ENCODE data around the gene PPP1R27.
"Not testable (repeated sequence)": the region's sequence is repeated elsewhere in the genome, so short reads cannot be mapped to it uniquely, and the experiment has no call there.

PPP1R27 gene

DNA sequence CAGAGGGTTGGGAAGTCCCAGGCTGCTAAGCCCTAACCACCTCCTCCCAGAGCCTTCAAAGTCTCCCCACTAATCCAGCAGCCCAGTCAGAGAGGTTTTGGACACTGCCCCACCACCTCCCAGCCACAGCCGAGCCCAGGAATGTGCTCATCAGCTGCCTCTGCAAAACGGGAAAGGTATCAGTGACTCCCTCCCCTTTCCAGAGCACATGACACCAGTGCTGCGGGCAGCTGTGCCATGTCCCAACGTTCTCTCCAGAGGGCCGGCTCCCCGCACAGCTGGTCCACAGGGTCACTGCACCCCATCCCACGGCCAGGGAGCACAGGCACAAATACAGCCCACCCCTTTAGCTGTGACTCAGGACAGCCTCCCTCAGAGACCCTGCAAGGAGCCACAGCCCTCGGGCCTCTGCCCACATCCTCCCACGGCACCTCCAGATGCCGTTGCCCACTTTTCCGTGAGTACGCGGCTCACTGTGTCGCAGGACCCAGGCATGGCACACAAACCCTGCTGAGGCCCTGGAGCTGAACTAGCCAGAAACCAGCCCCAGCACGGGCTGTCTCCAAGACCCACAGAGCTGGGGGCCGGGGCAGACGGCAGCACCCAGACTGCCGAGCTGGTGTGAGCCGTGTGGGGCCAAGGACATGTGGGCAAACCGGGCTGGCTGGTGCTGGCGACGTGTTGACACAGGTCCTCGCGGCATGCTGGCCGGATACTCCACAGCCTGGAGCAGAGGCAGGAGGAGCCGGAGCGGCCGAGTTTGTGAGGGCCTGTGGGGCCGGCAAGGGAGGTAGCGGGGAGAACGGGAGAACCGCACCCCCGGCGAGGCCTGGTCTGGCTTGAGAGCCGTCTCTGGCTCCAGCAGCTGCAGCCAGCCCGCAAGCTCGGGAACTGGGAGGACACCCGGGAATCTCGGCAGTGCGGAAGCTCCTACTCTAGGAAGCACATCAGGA, 6.3 kb upstream of the PPP1R27 start:
- DNase-seq, result no peak

GRCh38 chr17:81840059-81840458, 5.2 kb upstream of the PPP1R27 start:
- not testable (repeated sequence) for DNase-seq

DNA sequence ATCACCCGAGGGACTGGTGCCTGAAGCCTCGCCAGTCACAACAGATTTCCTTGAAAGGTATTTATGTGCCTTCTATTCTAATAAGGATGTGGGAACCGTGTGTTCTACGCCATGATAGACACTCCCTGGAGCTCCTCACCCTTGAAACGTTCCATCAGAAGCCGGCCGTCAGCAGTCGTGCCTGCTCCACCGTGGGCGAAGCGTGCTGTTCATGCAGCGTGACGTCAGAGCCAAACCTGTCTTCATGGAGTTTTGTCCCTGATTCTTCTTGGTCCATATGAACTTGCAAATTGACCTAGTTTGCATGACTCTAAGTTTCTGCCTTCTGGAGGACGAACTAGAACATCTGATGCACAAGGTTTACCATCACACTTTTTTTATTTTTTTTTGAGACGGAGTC, 4.5 kb upstream of the PPP1R27 start:
- no peak for DNase-seq

- DNase-seq, result no peak
Observed at GRCh38 chr17:81838753-81839255, 4.0 kb upstream of the PPP1R27 start.

- peak in 1 of 2 donors; percentile 37 for DNase-seq
Observed at GRCh38 chr17:81837641-81838040, 2.8 kb upstream of the PPP1R27 start.

DNA sequence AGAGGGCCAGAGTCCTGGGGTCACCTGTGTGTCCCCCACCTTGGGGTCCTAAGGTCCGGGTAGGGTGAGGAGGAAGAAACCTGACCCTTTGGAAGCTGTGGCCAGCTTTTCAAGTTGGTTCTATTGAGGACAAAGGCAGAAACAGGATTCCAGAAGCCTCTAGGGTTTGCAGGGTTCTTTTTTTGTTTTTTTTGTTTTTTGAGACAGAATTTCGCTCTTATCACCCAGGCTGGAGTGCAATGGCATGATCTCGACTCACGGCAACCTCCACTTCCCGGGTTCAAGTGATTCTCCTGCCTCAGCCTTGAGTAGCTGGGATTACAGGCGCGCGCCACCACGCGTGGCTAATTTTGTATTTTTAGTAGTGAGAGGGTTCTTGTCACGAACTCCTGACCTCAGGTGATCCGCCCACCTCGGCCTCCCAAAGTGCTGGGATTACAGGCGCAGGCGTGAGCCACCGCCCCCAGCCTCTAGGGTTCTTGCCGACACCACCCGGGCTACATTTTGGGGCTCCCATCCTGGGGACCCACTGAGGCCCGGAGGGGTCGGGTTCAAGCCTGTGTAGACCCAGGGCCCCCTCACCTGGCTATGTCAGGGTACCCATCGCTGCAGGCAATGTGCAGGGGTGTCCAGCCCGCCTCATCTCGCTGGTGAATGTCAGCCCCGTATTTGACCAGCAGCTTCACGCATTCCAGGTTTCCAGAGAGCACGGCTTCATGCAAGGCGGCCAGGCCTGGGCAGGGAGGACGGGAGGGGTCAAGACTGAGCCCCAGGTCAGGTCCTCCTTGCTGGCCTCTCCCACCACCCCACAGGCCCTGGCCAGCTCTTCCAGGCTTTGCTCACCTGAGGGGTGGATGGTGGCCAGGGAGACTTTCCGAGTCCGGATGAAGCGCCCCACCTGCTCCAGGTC, 674 bp downstream of the PPP1R27 start:
- DNase-seq, result no peak

DNA sequence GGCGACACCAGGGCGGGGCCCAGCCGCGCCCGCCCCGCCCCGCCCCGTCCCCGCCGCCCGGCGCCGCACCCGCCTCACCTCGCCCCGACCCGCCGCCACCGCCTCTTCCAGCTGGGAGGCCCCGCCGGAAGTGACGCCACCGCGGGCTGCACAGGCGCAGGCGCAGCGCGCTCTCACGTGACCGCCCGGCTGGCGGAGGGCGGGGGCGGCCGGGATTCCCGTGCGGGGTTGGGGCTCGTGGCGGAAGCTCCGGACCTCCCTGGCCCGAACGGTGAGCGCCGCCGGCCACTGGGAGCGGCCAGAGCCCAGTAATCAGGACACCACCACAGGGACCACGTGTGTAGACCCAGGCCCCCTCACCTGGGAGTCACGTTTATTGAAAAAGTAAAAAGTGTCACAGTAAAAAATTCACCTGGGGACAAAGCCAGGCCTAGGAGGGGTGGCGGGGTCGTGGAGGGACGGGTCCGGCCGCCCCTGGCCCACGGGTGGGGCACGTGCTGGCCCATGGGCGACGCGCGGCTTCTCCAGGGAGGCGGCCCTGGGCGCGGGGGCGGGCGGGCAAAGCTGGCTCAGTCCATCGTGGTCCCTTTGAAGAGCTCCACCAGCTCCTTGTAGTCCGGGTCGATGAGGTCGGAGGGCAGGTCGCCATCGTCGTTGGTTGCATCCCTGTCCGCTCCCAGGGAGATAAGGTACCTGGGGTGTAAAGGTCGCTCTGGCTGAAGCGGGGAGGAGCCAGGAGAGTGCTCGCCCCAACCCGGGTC, 1.5 kb downstream of the PPP1R27 start, which contains the start of gene MCRIP1:
Gene MCRIP1, minus strand, starts transcription at position 132 of the 761 bp plus-strand sequence. CDS start 8,785 bp downstream, outside the sequence.
- peak; percentile 92 to 95 for DNase-seq

GRCh38 chr17:81832608-81833159, 2.2 kb downstream of the PPP1R27 start:
- no peak for DNase-seq

GRCh38 chr17:81831957-81832607, 2.8 kb downstream of the PPP1R27 start:
- peak; percentile 19 to 48 for DNase-seq

DNA sequence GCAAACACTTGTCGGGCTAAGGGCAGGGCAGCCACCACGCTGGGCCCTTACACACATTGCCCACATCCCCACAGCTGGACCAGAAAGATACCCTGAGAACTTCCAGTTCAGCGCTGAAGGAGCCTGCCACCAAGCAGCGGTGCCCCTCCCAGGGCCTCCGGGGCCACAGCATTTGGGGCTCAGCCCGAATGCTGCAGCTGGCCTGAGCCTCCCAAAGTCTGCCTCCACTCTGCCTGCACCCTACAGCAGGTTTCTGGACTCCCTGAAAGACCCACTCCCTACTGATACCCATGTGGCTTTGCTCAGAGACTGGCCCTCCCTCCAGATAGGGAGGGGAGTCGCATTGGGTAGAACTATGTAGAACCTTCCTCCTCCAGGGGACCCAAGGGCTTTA, 3.3 kb downstream of the PPP1R27 start:
- no peak for DNase-seq

DNA sequence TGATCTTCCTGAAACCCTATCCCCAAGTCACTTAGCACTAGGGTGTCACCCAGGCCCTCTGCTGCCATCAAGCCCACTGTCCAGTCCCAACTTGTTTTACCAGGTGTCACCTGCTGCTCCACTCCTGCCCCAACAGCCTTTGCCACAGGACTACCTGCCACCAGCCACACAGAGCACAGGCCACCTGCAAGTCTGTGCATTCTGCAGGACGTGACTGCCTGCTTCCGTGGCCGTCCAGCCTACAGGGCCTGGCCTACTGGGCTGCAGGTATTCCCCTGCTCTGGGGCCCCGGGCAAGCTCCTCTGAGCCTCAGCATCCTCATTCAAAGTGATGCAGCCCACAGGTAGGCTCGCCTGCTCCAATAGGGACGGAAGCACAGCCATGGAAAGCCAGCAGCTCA, 5.0 kb downstream of the PPP1R27 start:
- DNase-seq, result no peak

DNA sequence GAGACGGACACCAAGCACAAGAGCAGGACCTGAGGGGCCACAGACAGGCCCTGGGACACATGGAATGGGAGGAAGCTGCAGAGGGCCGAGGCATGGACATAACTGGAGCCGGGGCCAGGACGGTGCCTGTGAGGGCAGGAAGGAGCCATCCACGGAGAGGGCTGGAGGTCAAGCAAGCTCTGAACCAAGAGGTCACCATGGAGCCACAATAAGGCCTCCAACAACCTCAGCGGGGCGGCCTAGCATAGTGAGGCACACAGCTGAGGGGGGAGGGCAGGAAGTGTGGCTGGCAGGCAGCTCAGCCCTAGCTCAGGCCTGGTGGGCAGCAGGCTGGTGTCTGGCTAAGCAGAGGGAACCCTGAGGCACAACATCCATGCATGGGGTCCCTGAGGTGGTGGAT, 6.2 kb downstream of the PPP1R27 start:
- DNase-seq, result no peak

DNA sequence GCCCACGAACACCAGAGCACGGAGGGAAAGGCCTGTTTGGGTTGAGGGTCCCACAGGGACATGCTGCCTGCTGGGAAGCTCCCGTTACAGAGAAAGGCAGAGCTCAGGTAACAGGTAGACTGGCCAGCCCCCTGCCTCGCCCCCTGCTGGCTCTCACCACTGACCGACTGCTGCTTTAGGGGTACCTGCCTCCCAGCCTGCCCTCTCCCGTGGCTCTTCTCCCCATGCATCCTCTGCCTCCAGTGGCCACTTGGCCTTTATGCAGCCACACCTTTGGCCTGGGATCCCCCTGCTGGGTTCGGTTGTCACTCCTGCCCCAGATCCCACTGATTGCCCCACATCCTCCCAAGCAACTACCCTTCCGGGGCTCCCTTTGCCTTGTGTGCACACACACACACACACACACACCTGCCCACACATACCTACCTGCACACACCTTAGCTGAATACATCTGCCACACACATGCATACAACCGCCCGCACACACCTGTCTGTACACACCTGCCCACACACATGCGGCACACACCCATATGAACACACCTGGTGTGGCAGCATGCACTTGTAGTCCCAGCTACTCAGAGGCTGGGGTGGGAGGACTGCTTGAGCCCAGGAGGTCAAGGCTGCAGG, 8.9 kb downstream of the PPP1R27 start:
- no peak for DNase-seq

DNA sequence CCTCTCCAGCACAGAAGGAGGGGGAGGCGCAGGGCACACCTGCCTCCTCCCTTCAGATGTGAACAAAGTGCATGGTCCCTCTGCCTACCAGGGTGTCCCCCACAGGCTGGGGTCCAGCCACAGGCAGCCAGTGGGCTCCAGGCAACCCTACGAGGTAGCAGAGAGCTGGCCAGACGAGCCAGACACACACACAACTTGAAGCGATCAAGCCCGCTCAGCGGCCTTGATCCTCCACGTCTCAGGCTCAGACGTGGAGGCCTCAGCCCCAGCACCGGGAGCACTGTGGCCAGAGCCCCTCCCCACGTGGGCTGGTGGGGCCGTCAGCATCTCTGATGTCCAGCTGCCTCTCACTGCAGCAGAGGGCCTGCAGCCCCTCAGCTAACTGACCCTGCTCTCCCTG, 10.3 kb downstream of the PPP1R27 start:
- no peak for DNase-seq

GRCh38 chr17:81823820-81824550, 10.9 kb downstream of the PPP1R27 start:
- DNase-seq, result no peak

DNA sequence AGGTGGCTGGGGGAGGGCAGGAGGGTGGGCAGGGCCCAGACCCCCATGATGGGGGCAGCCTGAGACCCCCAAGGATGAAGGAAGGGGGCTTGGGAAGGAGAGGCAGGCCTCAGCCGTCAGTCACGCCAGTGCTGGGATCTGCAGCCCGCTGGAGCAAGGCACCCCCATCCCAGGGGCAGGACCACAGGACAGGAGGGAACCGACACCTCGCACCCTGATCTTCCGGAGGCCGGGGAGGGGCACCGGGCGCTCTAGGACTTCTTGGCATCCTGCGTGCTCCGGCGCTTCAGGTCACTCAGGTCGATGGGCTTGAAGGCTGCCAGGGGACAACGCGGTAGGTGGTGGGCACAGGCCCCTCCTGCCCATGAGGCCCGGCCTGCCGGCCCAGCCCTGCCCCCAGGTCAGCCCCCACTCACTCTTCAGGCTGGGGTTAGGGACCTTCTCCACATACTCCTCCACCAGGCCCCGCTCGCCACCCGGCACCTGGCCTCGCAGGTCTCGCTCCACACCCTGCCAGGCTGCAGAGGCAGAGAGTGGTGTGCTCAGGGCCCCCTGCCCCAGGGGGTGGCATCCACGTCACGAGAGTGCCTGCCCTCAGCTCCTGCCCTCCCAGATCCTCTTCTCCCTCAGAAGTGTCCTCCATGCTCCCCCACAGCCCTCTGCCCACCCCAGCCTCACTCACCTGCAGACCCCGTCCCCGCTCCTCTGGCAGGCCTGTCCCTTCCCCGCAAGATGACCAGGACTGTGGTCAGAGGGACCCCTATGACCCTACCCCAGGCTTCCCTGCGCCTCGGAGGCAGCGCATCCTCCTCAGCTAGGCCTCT, 11.6 kb downstream of the PPP1R27 start:
- no peak for DNase-seq

- DNase-seq, result no peak
Observed at GRCh38 chr17:81822312-81822637, 12.6 kb downstream of the PPP1R27 start.

DNA sequence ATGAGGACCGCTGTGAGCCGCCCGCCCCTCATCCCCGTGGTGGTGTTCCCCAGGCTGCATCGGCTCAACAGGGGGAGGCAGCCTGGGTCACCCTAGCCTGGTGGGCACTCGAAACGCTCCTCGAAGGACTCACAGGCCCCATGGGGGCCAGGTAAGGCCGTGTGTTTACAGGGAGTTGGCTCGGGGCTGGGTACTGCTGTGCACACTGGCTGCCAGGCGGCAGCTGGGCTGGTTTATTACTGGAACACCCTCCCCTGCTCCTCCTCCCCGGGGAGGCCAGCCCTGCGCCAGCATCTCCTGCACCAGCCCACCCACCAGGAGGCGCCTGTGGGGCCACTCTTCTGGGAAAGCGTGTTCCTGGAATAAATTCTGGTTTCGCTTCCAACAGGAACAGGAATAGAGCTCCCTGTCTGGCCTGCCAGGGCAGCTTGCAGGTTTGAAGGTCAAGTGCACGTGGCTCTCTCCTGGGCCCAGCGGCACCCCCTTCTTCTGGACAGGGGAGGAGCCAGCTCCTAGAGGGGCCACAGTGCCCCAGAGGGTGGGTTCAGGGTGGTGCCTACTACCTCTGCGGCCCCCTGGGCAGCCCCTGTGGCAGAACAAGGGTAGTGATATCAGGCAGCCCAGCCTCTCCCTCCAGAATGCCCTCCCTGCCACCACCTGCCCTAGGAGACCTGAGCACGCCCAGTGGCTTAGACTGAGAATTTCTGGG, 13.1 kb downstream of the PPP1R27 start:
- peak; percentile 15 to 18 for DNase-seq

DNA sequence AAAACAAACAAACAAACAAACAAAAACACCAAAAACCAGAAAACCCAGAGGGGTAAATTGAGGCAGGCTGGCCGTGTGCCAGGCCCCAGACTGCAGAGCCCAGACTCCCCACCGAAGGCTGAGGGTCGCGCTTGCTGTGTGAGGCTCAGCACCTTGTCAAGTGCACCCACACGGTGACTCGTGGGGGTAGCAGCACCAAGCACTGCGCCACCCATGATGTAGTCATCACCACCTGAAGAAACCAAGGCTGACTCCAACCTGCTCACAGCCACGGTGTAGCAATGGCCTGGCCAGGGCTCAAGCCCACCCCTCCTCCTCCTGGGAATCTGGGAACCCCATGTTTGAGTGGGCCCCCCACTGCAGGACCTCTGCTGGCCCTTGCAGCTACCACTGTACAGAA, 13.7 kb downstream of the PPP1R27 start:
- no peak for DNase-seq
